ENCODE results near the gene LYPD1.

DNA sequence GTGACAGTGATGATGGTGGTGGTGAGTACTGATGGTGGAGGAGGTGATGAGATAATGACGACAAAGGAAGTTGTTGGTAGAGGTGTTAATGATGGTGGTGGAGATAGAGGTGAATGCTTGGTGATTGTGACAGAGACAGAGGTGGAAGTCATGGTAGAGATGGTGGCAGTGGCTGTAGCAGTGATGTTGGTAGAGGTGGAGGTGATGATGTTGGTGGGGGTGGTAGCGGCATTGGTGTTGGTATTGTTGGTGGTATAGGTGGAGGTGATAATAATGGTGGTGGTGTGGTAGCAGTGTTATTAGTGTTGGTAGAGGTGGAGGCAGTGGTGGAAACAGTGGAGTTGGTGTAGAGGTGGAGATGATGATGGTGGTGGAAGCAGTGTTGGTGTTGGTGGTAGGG is 36.4 kb downstream of the LYPD1 start:
- TF ChIP-seq, protein P1, sequence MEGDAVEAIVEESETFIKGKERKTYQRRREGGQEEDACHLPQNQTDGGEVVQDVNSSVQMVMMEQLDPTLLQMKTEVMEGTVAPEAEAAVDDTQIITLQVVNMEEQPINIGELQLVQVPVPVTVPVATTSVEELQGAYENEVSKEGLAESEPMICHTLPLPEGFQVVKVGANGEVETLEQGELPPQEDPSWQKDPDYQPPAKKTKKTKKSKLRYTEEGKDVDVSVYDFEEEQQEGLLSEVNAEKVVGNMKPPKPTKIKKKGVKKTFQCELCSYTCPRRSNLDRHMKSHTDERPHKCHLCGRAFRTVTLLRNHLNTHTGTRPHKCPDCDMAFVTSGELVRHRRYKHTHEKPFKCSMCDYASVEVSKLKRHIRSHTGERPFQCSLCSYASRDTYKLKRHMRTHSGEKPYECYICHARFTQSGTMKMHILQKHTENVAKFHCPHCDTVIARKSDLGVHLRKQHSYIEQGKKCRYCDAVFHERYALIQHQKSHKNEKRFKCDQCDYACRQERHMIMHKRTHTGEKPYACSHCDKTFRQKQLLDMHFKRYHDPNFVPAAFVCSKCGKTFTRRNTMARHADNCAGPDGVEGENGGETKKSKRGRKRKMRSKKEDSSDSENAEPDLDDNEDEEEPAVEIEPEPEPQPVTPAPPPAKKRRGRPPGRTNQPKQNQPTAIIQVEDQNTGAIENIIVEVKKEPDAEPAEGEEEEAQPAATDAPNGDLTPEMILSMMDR (IDR thresholded peaks at IDR 0.05) = no peak
- no peak for TF ChIP-seq POLR2A (IDR thresholded peaks at IDR 0.05)

Measured in right lobe of liver (tissue), 4 donors.